HG02970 (cell line): ENCODE measurements around the gene FBXW11.
"Not testable (repeated sequence)": the region's sequence is repeated elsewhere in the genome, so short reads cannot be mapped to it uniquely, and the experiment has no call there.

Source experiments
- ATAC-seq: cut with Tn5 transposase; IDR thresholded peaks from one replicate; pipeline ENCODE4 v1.9.1; 2021; ENCODE audit warnings: mild to moderate bottlenecking, moderate library complexity, moderate number of reproducible peaks; ENCODE audit not compliant: unreplicated experiment, low FRiP score

FBXW11 gene

GRCh38 chr5:172020110-172020786 is 13.8 kb upstream of the FBXW11 start:
- not testable (repeated sequence) for ATAC-seq

GRCh38 chr5:172015346-172015745 is 8.9 kb upstream of the FBXW11 start:
- no peak for ATAC-seq

- ATAC-seq = no peak
Measured at GRCh38 chr5:172010278-172010677, 3.8 kb upstream of the FBXW11 start.

GRCh38 chr5:172009536-172010270 is 3.3 kb upstream of the FBXW11 start:
- no peak for ATAC-seq

GRCh38 chr5:172008689-172009141 is 2.3 kb upstream of the FBXW11 start:
- no peak for ATAC-seq

GRCh38 chr5:172008111-172008455 is 1.6 kb upstream of the FBXW11 start:
- ATAC-seq = no peak

- ATAC-seq = peak; percentile 0
Measured at GRCh38 chr5:172007175-172008110, 1.0 kb upstream of the FBXW11 start.

- peak; percentile 1 for ATAC-seq
Measured at GRCh38 chr5:172005708-172006320, 624 bp downstream of the FBXW11 start.

- ATAC-seq = no peak
Measured at GRCh38 chr5:172004824-172005237, 1.6 kb downstream of the FBXW11 start.

GRCh38 chr5:172003746-172004145 is 2.7 kb downstream of the FBXW11 start:
- ATAC-seq = no peak

GRCh38 chr5:172002840-172003512 is 3.5 kb downstream of the FBXW11 start:
- no peak for ATAC-seq

- no peak for ATAC-seq
Measured at GRCh38 chr5:172002310-172002709, 4.1 kb downstream of the FBXW11 start.

GRCh38 chr5:171999877-172000276 is 6.6 kb downstream of the FBXW11 start:
- ATAC-seq = no peak

GRCh38 chr5:171999100-171999499 is 7.3 kb downstream of the FBXW11 start:
- no peak for ATAC-seq

GRCh38 chr5:171997011-171997410 is 9.4 kb downstream of the FBXW11 start:
- ATAC-seq = no peak

- ATAC-seq = no peak
Measured at GRCh38 chr5:171992813-171993212, 13.6 kb downstream of the FBXW11 start.

GRCh38 chr5:171992305-171992704 is 14.1 kb downstream of the FBXW11 start:
- ATAC-seq = no peak

GRCh38 chr5:171990713-171991015 is 15.8 kb downstream of the FBXW11 start:
- ATAC-seq = no peak

GRCh38 chr5:171989946-171990712 is 16.3 kb downstream of the FBXW11 start:
- ATAC-seq = no peak
